ENCODE results near the gene NR5A1.

NR5A1 gene

GRCh38 chr9:124498040-124498439, 9.2 kb downstream of the NR5A1 start:
- no peak for DNase-seq

GRCh38 chr9:124497441-124497840, 9.8 kb downstream of the NR5A1 start:
- DNase-seq, result no peak

GRCh38 chr9:124496463-124496862, 10.7 kb downstream of the NR5A1 start:
- no peak for DNase-seq

- no peak for DNase-seq
Observed at GRCh38 chr9:124496075-124496449, 11.1 kb downstream of the NR5A1 start.

GRCh38 chr9:124495126-124496074, 11.8 kb downstream of the NR5A1 start:
- DNase-seq, result no peak

- DNase-seq, result no peak
Observed at GRCh38 chr9:124493794-124494479, 13.3 kb downstream of the NR5A1 start.

- no peak for DNase-seq
Observed at GRCh38 chr9:124493218-124493617, 14.0 kb downstream of the NR5A1 start.

- no peak for DNase-seq
Observed at GRCh38 chr9:124492818-124493217, 14.4 kb downstream of the NR5A1 start.

GRCh38 chr9:124491049-124491975, 15.9 kb downstream of the NR5A1 start:
- no peak for DNase-seq

GRCh38 chr9:124490004-124490403, 17.2 kb downstream of the NR5A1 start:
- DNase-seq, result no peak

GRCh38 chr9:124489222-124489621, 18.0 kb downstream of the NR5A1 start:
- DNase-seq, result no peak

- DNase-seq, result no peak
Observed at GRCh38 chr9:124488641-124489210, 18.5 kb downstream of the NR5A1 start.

GRCh38 chr9:124487260-124488182, 19.7 kb downstream of the NR5A1 start:
- no peak for DNase-seq

GRCh38 chr9:124486778-124487259, 20.4 kb downstream of the NR5A1 start:
- DNase-seq, result no peak

- DNase-seq, result no peak
Observed at GRCh38 chr9:124485936-124486335, 21.3 kb downstream of the NR5A1 start.

GRCh38 chr9:124485201-124485600, 22.0 kb downstream of the NR5A1 start:
- no peak for DNase-seq

GRCh38 chr9:124483481-124483880, 23.7 kb downstream of the NR5A1 start:
- no peak for DNase-seq

- no peak for DNase-seq
Observed at GRCh38 chr9:124482431-124483031, 24.7 kb downstream of the NR5A1 start.

- no peak for DNase-seq
Observed at GRCh38 chr9:124481115-124481514, 26.1 kb downstream of the NR5A1 start.

GRCh38 chr9:124480621-124480981, 26.6 kb downstream of the NR5A1 start:
- no peak for DNase-seq
